ENCODE data around the gene SLC25A21. TPM values are rescaled to one million over a fixed set of nuclear protein-coding genes. Genes with fewer than 3 reads are reported as not detected.
"Not testable (repeated sequence)": the region's sequence is repeated elsewhere in the genome, so short reads cannot be mapped to it uniquely, and the experiment has no call there.

Gene SLC25A21
- polyA plus RNA-seq, 1 experiment = 0.50 TPM

DNA sequence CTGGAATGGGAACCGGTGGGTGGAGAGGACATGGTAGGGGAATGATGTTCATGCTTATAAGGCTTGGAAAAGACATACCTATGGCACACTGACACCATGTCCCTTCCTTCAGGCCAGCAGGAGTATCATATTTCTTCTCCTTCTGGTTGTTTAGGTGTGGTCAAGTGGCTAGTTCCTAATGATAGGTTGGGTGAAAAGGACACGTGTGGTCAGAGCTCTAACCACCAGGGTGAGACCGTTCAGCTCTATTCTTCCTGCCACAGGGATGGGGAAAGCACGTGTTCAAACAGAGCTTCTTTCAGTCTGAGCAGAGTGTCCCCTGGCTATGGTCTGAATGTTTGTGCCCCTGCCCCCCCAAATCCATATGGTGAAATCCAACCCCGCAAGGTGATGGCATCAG, 301.6 kb downstream of the SLC25A21 start:
- CTCF ChIA-PET = no interaction called here

DNA sequence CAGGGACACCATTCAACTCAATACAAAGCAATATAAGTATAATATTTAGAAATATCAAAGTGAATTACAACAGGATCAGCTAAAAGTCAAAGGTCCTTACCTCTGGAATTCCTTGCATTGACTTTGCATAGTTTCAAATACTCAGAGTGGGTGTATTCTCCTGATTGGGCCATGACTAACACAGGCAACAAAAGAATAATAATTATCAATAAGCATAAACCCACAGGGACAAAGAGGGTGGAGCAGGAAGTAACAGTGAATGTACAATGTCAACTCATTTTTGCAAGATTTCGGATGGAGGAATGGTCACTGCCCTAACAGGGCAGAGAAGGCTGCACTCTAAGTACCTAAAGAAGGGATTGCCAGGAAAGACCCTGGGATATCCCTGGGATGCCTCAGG, 303.3 kb downstream of the SLC25A21 start:
- H3K4me3 ChIP-seq (ENCODE audit: low read depth, low read length) = no peak overlapping the region
- ChIA-PET CTCF (no interaction called here), POLR2A (no interaction called here)
- no peaks in the 10 kb centered on the region for H3K36me3 ChIP-seq (ENCODE audit: control insufficient read depth, insufficient read depth, low read length)
- no peaks in the 10 kb centered on the region for H3K27me3 ChIP-seq (ENCODE audit: control insufficient read depth, insufficient read depth, low read length)
- TF ChIP-seq, protein P1, sequence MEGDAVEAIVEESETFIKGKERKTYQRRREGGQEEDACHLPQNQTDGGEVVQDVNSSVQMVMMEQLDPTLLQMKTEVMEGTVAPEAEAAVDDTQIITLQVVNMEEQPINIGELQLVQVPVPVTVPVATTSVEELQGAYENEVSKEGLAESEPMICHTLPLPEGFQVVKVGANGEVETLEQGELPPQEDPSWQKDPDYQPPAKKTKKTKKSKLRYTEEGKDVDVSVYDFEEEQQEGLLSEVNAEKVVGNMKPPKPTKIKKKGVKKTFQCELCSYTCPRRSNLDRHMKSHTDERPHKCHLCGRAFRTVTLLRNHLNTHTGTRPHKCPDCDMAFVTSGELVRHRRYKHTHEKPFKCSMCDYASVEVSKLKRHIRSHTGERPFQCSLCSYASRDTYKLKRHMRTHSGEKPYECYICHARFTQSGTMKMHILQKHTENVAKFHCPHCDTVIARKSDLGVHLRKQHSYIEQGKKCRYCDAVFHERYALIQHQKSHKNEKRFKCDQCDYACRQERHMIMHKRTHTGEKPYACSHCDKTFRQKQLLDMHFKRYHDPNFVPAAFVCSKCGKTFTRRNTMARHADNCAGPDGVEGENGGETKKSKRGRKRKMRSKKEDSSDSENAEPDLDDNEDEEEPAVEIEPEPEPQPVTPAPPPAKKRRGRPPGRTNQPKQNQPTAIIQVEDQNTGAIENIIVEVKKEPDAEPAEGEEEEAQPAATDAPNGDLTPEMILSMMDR (IDR thresholded peaks at IDR 0.05; ENCODE audit: insufficient read depth, low read depth, low read length) = no peak
- no peak for DNase-seq (ENCODE audit: low read depth)

More for the DNA sequence above, 301.6 kb downstream of the SLC25A21 start:
- no peaks in the 10 kb centered on the region for H3K36me3 ChIP-seq (ENCODE audit: control insufficient read depth, insufficient read depth, low read length)
- TF ChIP-seq, protein P1 (IDR thresholded peaks at IDR 0.05; ENCODE audit: insufficient read depth, low read depth, low read length) = no peak
- POLR2A ChIA-PET = no interaction called here
- no peak overlapping the region for H3K4me3 ChIP-seq (ENCODE audit: low read depth, low read length)
- H3K27me3 ChIP-seq (ENCODE audit: control insufficient read depth, insufficient read depth, low read length) = no peaks in the 10 kb centered on the region
- no peak for DNase-seq (ENCODE audit: low read depth)

DNA sequence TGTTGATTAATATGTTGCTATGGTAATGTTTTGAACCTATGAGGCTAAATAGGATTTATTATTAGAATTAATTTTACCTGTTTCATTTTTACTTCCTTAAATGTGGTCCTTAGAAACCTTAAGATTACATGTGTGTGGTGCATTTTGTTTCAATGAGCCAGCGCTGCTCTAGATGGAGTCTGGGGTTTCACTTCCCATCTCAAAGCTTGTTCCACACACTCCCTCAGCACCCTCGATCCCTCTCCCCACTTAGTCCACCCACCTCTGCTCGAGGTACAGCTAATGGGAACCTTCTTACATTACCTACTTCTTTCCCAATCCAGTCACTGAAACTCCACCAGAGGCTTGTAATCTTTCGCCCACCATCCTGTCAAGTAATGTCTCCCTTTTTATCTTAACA, 305.5 kb downstream of the SLC25A21 start:
- DNase-seq (ENCODE audit: low read depth) = no peak
- TF ChIP-seq, protein P1 (IDR thresholded peaks at IDR 0.05; ENCODE audit: insufficient read depth, low read depth, low read length) = no peak
- H3K27me3 ChIP-seq (ENCODE audit: control insufficient read depth, insufficient read depth, low read length) = no peaks in the 10 kb centered on the region
- ChIA-PET POLR2A (no interaction called here), CTCF (no interaction called here)
- H3K4me3 ChIP-seq (ENCODE audit: low read depth, low read length) = no peak overlapping the region
- no peaks in the 10 kb centered on the region for H3K36me3 ChIP-seq (ENCODE audit: control insufficient read depth, insufficient read depth, low read length)

DNA sequence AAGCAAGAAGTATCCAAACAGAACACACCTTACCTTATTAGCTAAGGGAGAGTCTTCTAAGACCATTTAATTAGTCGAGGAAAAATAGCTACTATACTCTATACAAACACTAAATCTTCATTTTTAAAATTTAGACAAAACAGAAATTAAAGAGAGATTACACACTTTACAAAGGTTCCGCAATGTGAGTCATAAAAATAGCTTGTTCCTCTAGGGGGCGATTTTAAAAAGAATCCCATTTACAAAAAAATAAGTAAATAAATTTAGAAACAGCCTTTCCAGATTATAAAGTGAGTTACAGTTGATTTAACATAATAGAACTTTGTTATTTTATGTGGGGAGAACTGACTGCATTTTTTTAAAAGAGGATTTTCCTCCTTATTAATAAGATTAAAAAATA, 309.1 kb downstream of the SLC25A21 start:
- no peaks in the 10 kb centered on the region for H3K27me3 ChIP-seq (ENCODE audit: control insufficient read depth, insufficient read depth, low read length)
- TF ChIP-seq, protein P1 (IDR thresholded peaks at IDR 0.05; ENCODE audit: insufficient read depth, low read depth, low read length) = no peak
- H3K4me3 ChIP-seq (ENCODE audit: low read depth, low read length) = no peak overlapping the region
- DNase-seq (ENCODE audit: low read depth) = no peak
- ChIA-PET POLR2A (no interaction called here), CTCF (interaction anchor here (1.8 kb wide), 1 partner anchor 79 kb away, joined by 5 read pairs; no protein-coding TSS in a partner anchor)
- H3K36me3 ChIP-seq (ENCODE audit: control insufficient read depth, insufficient read depth, low read length) = no peaks in the 10 kb centered on the region

DNA sequence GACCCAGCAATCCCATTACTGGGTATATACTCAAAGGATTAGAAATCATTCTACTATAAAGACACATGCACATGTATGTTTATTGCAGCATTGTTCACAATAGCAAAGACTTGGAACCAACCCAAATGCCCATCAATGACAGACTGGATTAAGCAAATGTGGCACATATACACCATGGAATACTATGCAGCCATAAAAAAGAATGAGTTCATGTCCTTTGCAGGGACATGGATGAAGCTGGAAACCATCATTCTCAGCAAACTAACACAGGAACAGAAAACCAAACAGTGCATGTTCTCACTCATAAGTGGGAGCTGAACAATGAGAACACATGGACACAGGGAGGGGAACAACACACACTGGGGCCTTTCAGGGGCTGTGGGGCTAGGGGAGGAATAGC, 310.2 kb downstream of the SLC25A21 start:
- H3K4me3 ChIP-seq (ENCODE audit: low read depth, low read length); H3K27me3 ChIP-seq (ENCODE audit: control insufficient read depth, insufficient read depth, low read length); POLR2A ChIA-PET; DNase-seq (ENCODE audit: low read depth); H3K36me3 ChIP-seq (ENCODE audit: control insufficient read depth, insufficient read depth, low read length): not testable (repeated sequence)
- CTCF ChIA-PET = interaction anchor here (1.3 kb wide), 1 partner anchor 80 kb away, joined by 3 read pairs; no protein-coding TSS in a partner anchor

DNA sequence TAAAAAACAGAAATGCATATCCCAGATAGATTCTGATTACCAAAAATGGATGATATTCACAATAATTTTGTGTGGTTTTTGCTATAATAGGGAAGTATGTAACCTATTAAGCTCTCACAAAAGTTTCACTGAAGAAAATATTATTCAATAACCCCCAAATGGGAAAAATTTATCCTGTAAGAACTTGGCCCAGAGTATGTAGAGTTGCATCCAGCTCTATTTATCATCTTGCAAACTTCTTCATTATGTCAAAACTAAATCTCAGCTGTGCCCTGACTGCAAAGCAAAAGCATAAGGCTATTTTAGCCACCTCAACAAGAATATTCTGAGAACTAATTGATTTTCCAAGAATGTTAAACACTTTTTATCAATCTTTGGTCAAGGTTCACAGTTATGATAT, 311.6 kb downstream of the SLC25A21 start:
- Histone ChIP-seq H3K36me3 (ENCODE audit: control insufficient read depth, insufficient read depth, low read length) (no peaks in the 10 kb centered on the region), H3K27me3 (ENCODE audit: control insufficient read depth, insufficient read depth, low read length) (no peaks in the 10 kb centered on the region; the same call in 1 of the 2 replicates), H3K4me3 (ENCODE audit: low read depth, low read length) (no peak overlapping the region)
- no peak for DNase-seq (ENCODE audit: low read depth)
- CTCF ChIA-PET = interaction anchor here (0.9 to 1.3 kb wide), 2 partner anchors 81 to 82 kb away, joined by 3 read pairs; no protein-coding TSS in a partner anchor
- TF ChIP-seq, protein P1 (IDR thresholded peaks at IDR 0.05; ENCODE audit: insufficient read depth, low read depth, low read length) = no peak
- POLR2A ChIA-PET = no interaction called here
